HG03039 (cell line): ENCODE results near the gene POFUT2.
"Not testable (repeated sequence)": the region's sequence is repeated elsewhere in the genome, so short reads cannot be mapped to it uniquely, and the experiment has no call there.

Source experiments
- ATAC-seq: cut with Tn5 transposase; IDR thresholded peaks from one replicate; pipeline ENCODE4 v1.9.1; 2021; ENCODE audit warnings: mild to moderate bottlenecking, moderate library complexity; ENCODE audit not compliant: unreplicated experiment

Gene POFUT2

GRCh38 chr21:45326169-45326851 lies 38.6 kb upstream of the POFUT2 start:
- ATAC-seq = no peak

GRCh38 chr21:45325206-45326168 lies 37.8 kb upstream of the POFUT2 start:
- ATAC-seq = no peak

- no peak for ATAC-seq
These were observed 37.0 kb upstream of the POFUT2 start for GRCh38 chr21:45324489-45325205.

- no peak for ATAC-seq
These were observed 36.0 kb upstream of the POFUT2 start for GRCh38 chr21:45323487-45324311.

- ATAC-seq = no peak
These were observed 35.3 kb upstream of the POFUT2 start for GRCh38 chr21:45322960-45323461.

- ATAC-seq = no peak
These were observed 34.7 kb upstream of the POFUT2 start for GRCh38 chr21:45322231-45322959.

- ATAC-seq = no peak
These were observed 32.7 kb upstream of the POFUT2 start for GRCh38 chr21:45320261-45321025.

- ATAC-seq = no peak
These were observed 31.9 kb upstream of the POFUT2 start for GRCh38 chr21:45319461-45320211.

- no peak for ATAC-seq
These were observed 31.1 kb upstream of the POFUT2 start for GRCh38 chr21:45318556-45319404.

- no peak for ATAC-seq
These were observed 30.5 kb upstream of the POFUT2 start for GRCh38 chr21:45318146-45318555.

GRCh38 chr21:45317398-45318145 lies 29.9 kb upstream of the POFUT2 start:
- no peak for ATAC-seq

- no peak for ATAC-seq
These were observed 29.2 kb upstream of the POFUT2 start for GRCh38 chr21:45316871-45317397.

- not testable (repeated sequence) for ATAC-seq
These were observed 28.2 kb upstream of the POFUT2 start for GRCh38 chr21:45315676-45316470.

GRCh38 chr21:45313682-45314081 lies 26.0 kb upstream of the POFUT2 start:
- ATAC-seq = no peak

- ATAC-seq = no peak
These were observed 25.3 kb upstream of the POFUT2 start for GRCh38 chr21:45313015-45313414.
